SH-SY5Y (cell line): Measurements from ENCODE around the gene NXF2B.

ENCODE experiments used
- GATA2 ChIP-seq: IDR thresholded peaks from 2 replicates; pipeline ENCODE4 v1.6.1; 2011; ENCODE audit warnings: mild to moderate bottlenecking, low read depth, low read length
- GATA3 ChIP-seq: IDR thresholded peaks from 2 replicates; pipeline ENCODE4 v1.6.1; 2011; ENCODE audit warnings: low read depth, mild to moderate bottlenecking, low read length, moderate library complexity

GRCh38 chrX:102341867-102342266 is 97.9 kb downstream of the NXF2B start:
- TF ChIP-seq GATA2 (no peak), GATA3 (no peak)
